VCaP (cell line): Measurements from ENCODE around the gene RGS6.

Experiments
- H3K27ac ChIP-seq: fragments of 450-650 bp; 2 replicates; pipeline ENCODE4 v1.5.1; 2017
- CTCF ChIP-seq: fragments of 450-650 bp; conservative IDR thresholded peaks from 2 replicates; pipeline ENCODE4 v1.5.1; 2017; ENCODE audit warnings: mild to moderate bottlenecking, moderate library complexity

RGS6 gene

GRCh38 chr14:71905860-71906259 is 26.4 kb upstream of the RGS6 start:
- TF ChIP-seq CTCF, result no peak
- H3K27ac ChIP-seq, result no peak overlapping the region

- no peak for TF ChIP-seq CTCF
- no peak overlapping the region for H3K27ac ChIP-seq
Observed at GRCh38 chr14:71907793-71908515, 24.3 kb upstream of the RGS6 start.

- TF ChIP-seq CTCF, result no peak
- no peak overlapping the region for H3K27ac ChIP-seq
Observed at GRCh38 chr14:71911669-71912068, 20.6 kb upstream of the RGS6 start.

GRCh38 chr14:71913342-71913741 is 18.9 kb upstream of the RGS6 start:
- no peak overlapping the region for H3K27ac ChIP-seq
- TF ChIP-seq CTCF, result no peak

GRCh38 chr14:71918955-71919354 is 13.3 kb upstream of the RGS6 start:
- no peak overlapping the region for H3K27ac ChIP-seq
- TF ChIP-seq CTCF, result no peak

GRCh38 chr14:71923513-71923912 is 8.7 kb upstream of the RGS6 start:
- H3K27ac ChIP-seq, result no peak overlapping the region
- TF ChIP-seq CTCF, result no peak

GRCh38 chr14:71931492-71932228 is 569 bp upstream of the RGS6 start:
- H3K27ac ChIP-seq, result no peak overlapping the region
- TF ChIP-seq CTCF, result no peak
